MM.1S (cell line): ENCODE data around the gene FGD2.

Experiments
- DNase-seq: peaks from one replicate; pipeline ENCODE4 v3.0.0-alpha.2; 2015
- H2AFZ ChIP-seq: fragments of 300-600 bp; sonication (generic); 2 replicates; pipeline ENCODE4 v1.6.0; 2016; ENCODE audit warnings: antibody characterized with exemption, low read length
- H3F3A ChIP-seq: fragments of 300-600 bp; sonication (generic); 2 replicates; pipeline ENCODE4 v1.6.1; 2016; ENCODE audit warnings: mild to moderate bottlenecking, antibody characterized with exemption, low read length, moderate library complexity, mixed read lengths; ENCODE audit not compliant: insufficient read depth
- H3K27ac ChIP-seq: fragments of 300-600 bp; sonication (generic); 2 replicates; pipeline ENCODE4 v1.5.1; 2016; ENCODE audit warnings: mild to moderate bottlenecking, low read length
- H3K27me3 ChIP-seq: fragments of 300-600 bp; sonication (generic); replicated peaks from 2 replicates; pipeline ENCODE4 v1.6.0; 2016; ENCODE audit warnings: low read length; ENCODE audit not compliant: insufficient read depth
- H3K36me3 ChIP-seq: fragments of 300-600 bp; sonication (generic); replicated peaks from 2 replicates; pipeline ENCODE4 v1.6.1; 2016; ENCODE audit warnings: mild to moderate bottlenecking, low read length, mixed read lengths; ENCODE audit not compliant: insufficient read depth
- H3K4me1 ChIP-seq: fragments of 300-600 bp; sonication (generic); 2 replicates; pipeline ENCODE4 v1.6.1; 2016; ENCODE audit warnings: low read length, mixed read lengths
- H3K4me2 ChIP-seq: fragments of 300-600 bp; sonication (generic); 2 replicates; pipeline ENCODE4 v1.6.0; 2016; ENCODE audit warnings: low read depth, low read length
- H3K4me3 ChIP-seq: fragments of 300-600 bp; sonication (generic); 2 replicates; pipeline ENCODE4 v1.5.1; 2016; ENCODE audit warnings: low read length, mixed read lengths
- H3K79me2 ChIP-seq: fragments of 300-600 bp; sonication (generic); 2 replicates; pipeline ENCODE4 v1.6.1; 2016; ENCODE audit warnings: mixed run types, low read length, mixed read lengths
- H3K9ac ChIP-seq: fragments of 300-600 bp; sonication (generic); 2 replicates; pipeline ENCODE4 v1.6.1; 2016; ENCODE audit warnings: low read length, mixed read lengths
- H3K9me2 ChIP-seq: fragments of 300-600 bp; sonication (generic); replicated peaks from 2 replicates; pipeline ENCODE4 v1.6.1; 2016; ENCODE audit warnings: mild to moderate bottlenecking, low read length, mixed read lengths; ENCODE audit not compliant: insufficient read depth
- H3K9me3 ChIP-seq: fragments of 300-600 bp; sonication (generic); replicated peaks from 2 replicates; pipeline ENCODE4 v1.6.1; 2016; ENCODE audit warnings: mild to moderate bottlenecking, low read length, mixed read lengths; ENCODE audit not compliant: insufficient read depth
- H4K20me1 ChIP-seq: fragments of 300-600 bp; sonication (generic); 2 replicates; pipeline ENCODE4 v1.6.1; 2016; ENCODE audit warnings: mild to moderate bottlenecking, low read length, moderate library complexity, mixed read lengths; ENCODE audit not compliant: insufficient read depth
- CTCF ChIP-seq: fragments of 300-600 bp; sonication (generic); IDR thresholded peaks from 2 replicates; pipeline ENCODE4 v1.5.1; 2016; ENCODE audit warnings: antibody characterized with exemption, low read length, mixed read lengths
- EZH2 ChIP-seq: fragments of 300-600 bp; sonication (generic); optimal IDR thresholded peaks from 2 replicates; pipeline ENCODE3; 2017; ENCODE audit warnings: low read depth, mild to moderate bottlenecking, antibody characterized with exemption, low read length, mixed read lengths
- EZH2phosphoT487 ChIP-seq: fragments of 300-600 bp; sonication (generic); IDR thresholded peaks from 2 replicates; pipeline ENCODE4 v1.6.1; 2018; ENCODE audit warnings: antibody characterized with exemption, low read length

The FGD2 gene

GRCh38 chr6:36961441-36962435 is 43.7 kb upstream of the FGD2 start:
- Histone ChIP-seq H3K27ac (no peak overlapping the region), H3K4me3 (no peak overlapping the region), H3K9me3 (no peaks in the 10 kb centered on the region), H4K20me1 (no peaks in the 10 kb centered on the region), H3K9ac (no peak overlapping the region), H3F3A (no peaks in the 10 kb centered on the region), H3K4me2 (no peak overlapping the region), H2AFZ (no peak overlapping the region), H3K4me1 (no peaks in the 10 kb centered on the region), H3K79me2 (no peaks in the 10 kb centered on the region), H3K27me3 (no peaks in the 10 kb centered on the region), H3K36me3 (no peaks in the 10 kb centered on the region), H3K9me2 (no peaks in the 10 kb centered on the region)
- TF ChIP-seq EZH2 (no peak), EZH2phosphoT487 (no peak), CTCF (no peak)
- no peak for DNase-seq

- no peaks in the 10 kb centered on the region for H3K36me3 ChIP-seq
- no peaks in the 10 kb centered on the region for H3K9me3 ChIP-seq
- no peak overlapping the region for H3K27ac ChIP-seq
- DNase-seq = no peak
- no peak overlapping the region for H3K4me3 ChIP-seq
- H4K20me1 ChIP-seq = no peaks in the 10 kb centered on the region
- TF ChIP-seq EZH2phosphoT487 (no peak), EZH2 (no peak), CTCF (no peak)
- H3K27me3 ChIP-seq = no peaks in the 10 kb centered on the region
- no peaks in the 10 kb centered on the region for H3F3A ChIP-seq
- no peak overlapping the region for H2AFZ ChIP-seq
- H3K79me2 ChIP-seq = no peaks in the 10 kb centered on the region
- no peak overlapping the region for H3K9ac ChIP-seq
- H3K4me1 ChIP-seq = no peaks in the 10 kb centered on the region
- H3K9me2 ChIP-seq = no peaks in the 10 kb centered on the region
- no peak overlapping the region for H3K4me2 ChIP-seq
Measured at GRCh38 chr6:36962874-36963273, 42.6 kb upstream of the FGD2 start.

- Histone ChIP-seq H3K9me3 (no peaks in the 10 kb centered on the region), H3K9ac (no peak overlapping the region), H3F3A (no peaks in the 10 kb centered on the region), H3K27ac (no peak overlapping the region), H3K36me3 (no peaks in the 10 kb centered on the region), H3K9me2 (no peaks in the 10 kb centered on the region), H3K4me1 (no peaks in the 10 kb centered on the region), H3K4me2 (no peak overlapping the region), H3K79me2 (no peaks in the 10 kb centered on the region), H2AFZ (no peak overlapping the region), H4K20me1 (no peaks in the 10 kb centered on the region), H3K4me3 (no peak overlapping the region), H3K27me3 (no peaks in the 10 kb centered on the region)
- no peak for TF ChIP-seq EZH2phosphoT487
- TF ChIP-seq EZH2 = no peak
- TF ChIP-seq CTCF = no peak
- no peak for DNase-seq
Measured at GRCh38 chr6:36963451-36964290, 41.8 kb upstream of the FGD2 start.
